MM.1S (cell line): ENCODE measurements around the gene PPM1H.

Experiments used
- CTCF ChIP-seq: fragments of 300-600 bp; sonication (generic); IDR thresholded peaks from 2 replicates; pipeline ENCODE4 v1.5.1; 2016; ENCODE audit warnings: antibody characterized with exemption, low read length, mixed read lengths
- EZH2 ChIP-seq: fragments of 300-600 bp; sonication (generic); optimal IDR thresholded peaks from 2 replicates; pipeline ENCODE3; 2017; ENCODE audit warnings: low read depth, mild to moderate bottlenecking, antibody characterized with exemption, low read length, mixed read lengths

GRCh38 chr12:62629971-62630739 lies 304.8 kb downstream of the PPM1H start:
- TF ChIP-seq CTCF (no peak), EZH2 (no peak)
